Esophagus squamous epithelium (tissue), 4 donors: ENCODE data around the gene FHIT.

Source experiments
- CTCF ChIP-seq, 6 experiments: fragments of 450-650 bp in 4 of 6; fragments of 200-600 bp in 2 of 6; sonication (generic) in 2 of 6; IDR thresholded peaks; one replicate each; pipeline ENCODE4 v1.5.1; 2016 to 2019; ENCODE audit warnings: antibody characterized with exemption in 6 of 6, mild to moderate bottlenecking in 4 of 6, moderate library complexity in 4 of 6
- POLR2A ChIP-seq, 4 donors: fragments of 450-650 bp; IDR thresholded peaks; one replicate each; pipeline ENCODE4 v1.6.1; 2017; ENCODE audit warnings: antibody characterized with exemption in 4 of 4, mild to moderate bottlenecking in 4 of 4, moderate library complexity in 3 of 4

DNA sequence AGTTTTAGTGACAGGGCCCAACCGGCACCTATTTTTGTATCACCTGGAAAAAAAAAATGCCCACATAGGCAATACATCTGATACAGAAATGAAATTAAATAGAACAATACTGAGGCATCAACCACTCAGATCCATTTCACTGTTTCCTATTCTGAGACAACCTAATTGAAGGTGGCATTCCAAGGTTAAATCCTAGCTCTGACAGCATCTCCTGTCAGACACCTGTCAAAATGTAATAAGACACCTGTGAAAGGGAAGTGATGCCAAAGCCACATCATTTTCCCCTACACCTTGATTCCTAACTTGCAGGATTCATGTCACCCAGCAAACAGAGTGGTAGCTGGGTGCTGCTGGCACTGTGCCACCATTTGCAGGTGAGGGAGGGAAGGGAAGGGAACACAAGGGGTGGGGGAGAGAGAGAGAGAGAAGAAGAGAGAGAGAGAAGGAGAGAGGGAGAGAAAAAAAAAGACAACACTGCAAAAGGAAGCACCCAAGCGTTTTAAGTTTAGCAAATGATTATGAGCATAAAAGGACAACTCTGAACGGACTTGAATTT lies 1156.8 kb downstream of the FHIT start:
- TF ChIP-seq CTCF (IDR thresholded peaks at IDR 0.05): no peak
- no peak for TF ChIP-seq POLR2A (IDR thresholded peaks at IDR 0.05)
